Anterior cingulate cortex (tissue), 58 donors: ENCODE results near the gene NPM3.

Experiments used
- DNase-seq, 58 donors: peaks; one replicate each; lab custom pipeline; 2025; lab: John Stamatoyannopoulos, UW

Gene NPM3

GRCh38 chr10:101762736-101763135, 20.5 kb downstream of the NPM3 start:
- DNase-seq, result no peak

- DNase-seq, result no peak
Observed at GRCh38 chr10:101761226-101761625, 22.0 kb downstream of the NPM3 start.

GRCh38 chr10:101760510-101760909, 22.7 kb downstream of the NPM3 start:
- DNase-seq, result no peak

GRCh38 chr10:101759309-101760247, 23.7 kb downstream of the NPM3 start:
- DNase-seq, result no peak

GRCh38 chr10:101758858-101759257, 24.4 kb downstream of the NPM3 start:
- DNase-seq, result no peak

- DNase-seq, result no peak
Observed at GRCh38 chr10:101752241-101752640, 31.0 kb downstream of the NPM3 start.

GRCh38 chr10:101749047-101750016, 33.9 kb downstream of the NPM3 start:
- DNase-seq, result peak in 4 of 58 donors; percentile 4 to 35 (median 10)

GRCh38 chr10:101748496-101748895, 34.8 kb downstream of the NPM3 start:
- no peak for DNase-seq

- DNase-seq, result no peak
Observed at GRCh38 chr10:101745074-101745696, 38.1 kb downstream of the NPM3 start.

- DNase-seq, result no peak
Observed at GRCh38 chr10:101744267-101744666, 39.0 kb downstream of the NPM3 start.

GRCh38 chr10:101741938-101742337, 41.3 kb downstream of the NPM3 start:
- no peak for DNase-seq

- DNase-seq, result no peak
Observed at GRCh38 chr10:101736666-101737065, 46.6 kb downstream of the NPM3 start.

- no peak for DNase-seq
Observed at GRCh38 chr10:101732096-101732495, 51.1 kb downstream of the NPM3 start.
